Measurements from ENCODE around the gene TEX54. TPM values are rescaled to one million over a fixed set of nuclear protein-coding genes. Genes with fewer than 3 reads are reported as not detected.
"Not testable (repeated sequence)": the region's sequence is repeated elsewhere in the genome, so short reads cannot be mapped to it uniquely, and the experiment has no call there.

Gene TEX54
- total RNA-seq, 1 experiment from 2014 or later = not detected

- DNase-seq (ENCODE audit: extremely low read depth, low read depth) = peak; percentile 96
Measured at GRCh38 chr11:62855571-62856332, 23.1 kb upstream of the TEX54 start.

DNA sequence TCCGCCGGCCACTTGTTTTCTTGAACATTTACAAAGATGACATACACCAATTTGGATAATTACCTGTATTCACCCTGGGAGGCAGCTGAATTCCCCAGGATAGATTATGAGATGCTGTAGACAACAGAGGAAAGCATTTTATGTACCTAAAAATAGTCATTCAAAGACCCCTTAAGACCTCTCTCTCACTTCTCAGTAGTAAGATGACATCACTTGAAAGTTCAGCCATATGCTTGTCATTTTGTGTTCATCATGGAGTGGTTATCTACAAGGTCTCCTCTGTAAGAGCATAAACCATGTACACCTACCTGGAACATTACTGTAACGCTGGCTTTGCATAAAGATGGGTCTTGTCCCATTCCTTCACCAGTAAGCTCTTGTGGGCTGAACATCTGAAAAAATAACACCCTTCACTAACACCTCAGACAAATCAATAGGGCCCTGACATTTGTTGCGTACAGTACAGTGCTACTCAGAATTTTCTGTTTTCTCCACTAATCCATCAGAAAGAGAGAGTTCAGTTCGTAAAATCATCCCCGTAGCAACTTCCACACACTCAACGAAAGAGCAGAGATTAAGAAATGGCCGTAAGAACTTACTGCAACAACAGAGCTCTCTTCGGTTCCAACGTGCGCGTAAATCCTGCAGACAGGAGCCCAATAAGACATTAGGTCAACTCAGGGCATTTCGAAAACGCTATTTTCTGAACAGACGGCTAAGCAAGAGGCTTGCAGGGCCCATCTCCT lies 22.4 kb upstream of the TEX54 start:
- DNase-seq (ENCODE audit: extremely low read depth, low read depth) = no peak

- DNase-seq (ENCODE audit: extremely low read depth, low read depth) = no peak
Measured at GRCh38 chr11:62854013-62854824, 21.6 kb upstream of the TEX54 start.

- DNase-seq (ENCODE audit: extremely low read depth, low read depth) = no peak
Measured at GRCh38 chr11:62853279-62853965, 20.8 kb upstream of the TEX54 start.

- DNase-seq (ENCODE audit: extremely low read depth, low read depth) = no peak
Measured at GRCh38 chr11:62852523-62853188, 20.0 kb upstream of the TEX54 start.

GRCh38 chr11:62851807-62852522 lies 19.3 kb upstream of the TEX54 start:
- no peak for DNase-seq (ENCODE audit: extremely low read depth, low read depth)

GRCh38 chr11:62850911-62851806 lies 18.5 kb upstream of the TEX54 start:
- DNase-seq (ENCODE audit: extremely low read depth, low read depth) = no peak

- no peak for DNase-seq (ENCODE audit: extremely low read depth, low read depth)
Measured at GRCh38 chr11:62847767-62848314, 15.2 kb upstream of the TEX54 start.

DNA sequence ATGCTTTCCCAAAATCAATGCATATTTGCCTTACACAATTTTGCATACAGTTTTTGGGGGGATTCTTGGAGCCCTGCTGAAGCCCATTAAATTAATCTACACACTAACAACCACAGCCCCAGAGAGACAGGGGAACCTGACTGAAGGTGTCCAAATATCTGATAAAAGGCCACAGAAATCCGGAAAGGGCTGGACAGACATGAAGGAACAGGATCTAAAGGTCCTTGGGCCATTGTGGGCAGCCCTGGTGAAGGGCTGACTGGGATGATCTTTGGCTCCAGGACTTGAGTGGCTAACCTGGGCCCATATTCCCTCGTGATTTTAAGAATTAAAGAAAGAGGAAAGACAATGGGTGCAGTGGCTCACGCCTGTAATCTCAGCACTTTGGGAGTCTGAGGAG lies 13.5 kb upstream of the TEX54 start:
- DNase-seq (ENCODE audit: extremely low read depth, low read depth) = no peak

DNA sequence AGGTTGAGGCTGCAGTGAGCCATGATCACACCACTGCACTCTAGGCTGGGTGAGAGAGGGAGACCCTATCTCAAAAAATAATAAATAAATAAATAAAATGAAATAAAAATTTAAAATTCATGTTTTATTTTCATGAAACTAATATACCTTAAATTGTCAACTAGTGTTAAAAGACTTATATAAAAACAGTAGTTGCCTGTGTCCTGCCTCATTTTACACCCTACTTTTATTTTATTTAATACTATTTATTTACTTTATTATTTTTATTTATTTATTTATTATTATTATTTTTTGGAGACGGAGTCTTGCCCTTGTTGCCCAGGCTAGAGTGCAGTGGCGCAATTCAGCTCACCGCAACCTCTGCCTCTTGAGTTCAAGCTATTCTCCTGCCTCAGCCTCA lies 11.5 kb upstream of the TEX54 start:
- DNase-seq (ENCODE audit: extremely low read depth, low read depth) = no peak

DNA sequence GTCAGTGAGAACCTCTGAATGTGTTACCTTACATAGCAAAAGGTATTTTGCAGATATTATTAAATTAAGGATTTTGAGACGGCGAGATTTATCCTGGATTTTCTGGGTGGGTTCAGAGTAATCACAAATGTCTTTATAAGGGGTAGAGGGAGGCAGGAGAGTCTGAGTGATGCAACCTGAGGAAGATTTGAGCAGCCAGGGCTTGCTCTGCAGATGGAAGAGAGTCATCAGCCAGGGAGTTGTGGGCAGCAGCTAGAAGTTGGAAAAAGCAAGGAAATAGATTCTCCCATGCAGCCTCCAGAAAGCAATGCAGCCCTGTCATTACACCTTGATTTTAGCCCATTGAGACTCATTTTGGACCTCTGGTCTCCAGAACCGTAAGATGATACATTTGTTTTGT lies 10.8 kb upstream of the TEX54 start:
- DNase-seq (ENCODE audit: extremely low read depth, low read depth) = no peak

- DNase-seq (ENCODE audit: extremely low read depth, low read depth) = not testable (repeated sequence)
Measured at GRCh38 chr11:62842891-62843290, 10.2 kb upstream of the TEX54 start.

GRCh38 chr11:62842171-62842741 lies 9.6 kb upstream of the TEX54 start:
- DNase-seq (ENCODE audit: extremely low read depth, low read depth) = no peak

DNA sequence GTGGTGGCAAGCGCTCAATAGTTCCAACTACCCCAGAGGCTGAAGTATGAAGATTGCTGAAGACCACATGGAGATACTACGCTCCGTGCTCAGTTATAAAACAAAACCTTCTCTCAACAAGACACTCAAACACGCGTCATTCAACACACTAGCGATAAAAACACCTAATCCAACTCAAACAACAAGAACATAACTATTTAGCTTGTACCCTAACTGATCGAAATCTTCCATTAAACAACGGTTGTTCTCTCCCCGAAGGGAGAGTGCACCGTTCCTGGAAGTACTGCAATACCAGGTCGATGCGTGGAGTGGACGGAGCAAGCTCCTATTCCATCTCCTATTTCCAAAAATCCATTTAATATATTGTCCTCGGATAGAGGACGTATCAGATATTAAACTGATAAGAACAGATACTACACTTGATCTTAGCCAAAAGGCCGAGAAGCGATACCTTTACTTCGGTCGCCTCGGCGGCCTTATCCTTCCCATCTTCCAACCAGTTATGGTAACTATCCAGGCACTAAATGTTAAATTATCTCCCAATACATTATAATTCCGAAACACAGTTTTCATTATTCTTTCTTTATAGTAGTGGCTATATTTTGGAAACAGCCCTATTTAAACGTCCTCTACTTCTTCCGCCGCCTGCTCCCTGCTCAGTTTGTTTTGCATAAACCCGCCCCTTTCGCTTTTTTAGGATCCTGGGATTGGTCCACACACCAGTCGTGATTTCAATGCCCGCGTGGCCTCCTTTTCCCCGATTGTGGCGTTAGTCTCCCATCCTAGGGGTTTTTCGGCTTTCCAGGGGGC lies 8.9 kb upstream of the TEX54 start:
- DNase-seq (ENCODE audit: extremely low read depth, low read depth) = peak; percentile 99

DNA sequence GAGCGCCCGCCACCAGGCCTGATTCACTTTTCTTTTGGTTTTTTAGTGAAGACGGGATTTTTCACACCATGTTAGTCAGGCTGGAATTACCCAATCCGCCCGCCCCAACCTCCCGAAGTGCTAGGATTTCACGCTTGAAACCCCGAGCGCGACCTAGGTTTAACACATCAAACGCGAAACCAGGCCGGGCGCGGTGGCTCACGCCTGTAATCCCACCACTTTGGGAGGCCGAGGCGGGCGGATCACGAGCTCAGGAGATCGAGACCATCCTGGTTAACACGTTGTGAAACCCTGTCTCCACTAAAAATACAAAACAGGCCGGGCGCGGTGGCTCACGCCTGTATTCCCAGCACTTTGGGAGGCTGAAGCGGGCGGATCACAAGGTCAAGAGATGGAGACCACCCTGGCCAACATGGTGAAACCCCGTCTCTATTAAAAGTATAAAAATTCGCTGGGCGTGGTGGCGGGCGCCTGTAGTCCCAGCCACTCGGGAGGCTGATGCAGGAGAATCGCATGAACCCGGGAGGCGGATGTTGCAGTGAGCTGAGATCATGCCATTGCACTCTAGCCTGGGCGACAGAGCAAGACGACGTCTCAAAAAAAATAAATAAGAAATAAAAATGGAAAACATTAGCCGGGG lies 8.2 kb upstream of the TEX54 start:
- peak; percentile 73 for DNase-seq (ENCODE audit: extremely low read depth, low read depth)

Measured in NCI-H460 (cell line).